ENCODE results near the gene PTPRG. TPM values are rescaled to one million over a fixed set of nuclear protein-coding genes. Genes with fewer than 3 reads are reported as not detected.

The PTPRG gene
- total RNA-seq, 1 experiment from 2014 or later: 11.7 TPM

- H3K4me3 ChIP-seq (ENCODE audit: low read depth, low read length, poor library complexity, severe bottlenecking): no peak overlapping the region
- no peaks in the 10 kb centered on the region for H3K9me3 ChIP-seq (ENCODE audit: low read depth, low read length, poor library complexity, severe bottlenecking)
- POLR2A ChIA-PET (ENCODE audit: low non-redundant PET): no interaction called here
- H3K4me1 ChIP-seq (ENCODE audit: insufficient read depth, low read length, poor library complexity, severe bottlenecking): no peaks in the 10 kb centered on the region
- CTCF ChIA-PET: interaction anchor here (0.7 kb wide), 1 partner anchor 34 kb away, joined by 4 read pairs; no protein-coding TSS in a partner anchor
- intact Hi-C loops (cut with micrococcal nuclease; ENCODE audit: unreplicated experiment): no loop called here
- H3K27me3 ChIP-seq (replicated peaks; ENCODE audit: insufficient read depth, low read depth, low read length, poor library complexity): no peaks in the 10 kb centered on the region
- no peaks in the 10 kb centered on the region for H3K36me3 ChIP-seq (ENCODE audit: insufficient read depth, low read length, poor library complexity, severe bottlenecking)
- DNase-seq (ENCODE audit: low spot score): no peak
- no peak for TF ChIP-seq EZH2 (IDR thresholded peaks at IDR 0.05; ENCODE audit: borderline replicate concordance, low read depth, low read length, poor library complexity, severe bottlenecking)
- TF ChIP-seq, protein P1, sequence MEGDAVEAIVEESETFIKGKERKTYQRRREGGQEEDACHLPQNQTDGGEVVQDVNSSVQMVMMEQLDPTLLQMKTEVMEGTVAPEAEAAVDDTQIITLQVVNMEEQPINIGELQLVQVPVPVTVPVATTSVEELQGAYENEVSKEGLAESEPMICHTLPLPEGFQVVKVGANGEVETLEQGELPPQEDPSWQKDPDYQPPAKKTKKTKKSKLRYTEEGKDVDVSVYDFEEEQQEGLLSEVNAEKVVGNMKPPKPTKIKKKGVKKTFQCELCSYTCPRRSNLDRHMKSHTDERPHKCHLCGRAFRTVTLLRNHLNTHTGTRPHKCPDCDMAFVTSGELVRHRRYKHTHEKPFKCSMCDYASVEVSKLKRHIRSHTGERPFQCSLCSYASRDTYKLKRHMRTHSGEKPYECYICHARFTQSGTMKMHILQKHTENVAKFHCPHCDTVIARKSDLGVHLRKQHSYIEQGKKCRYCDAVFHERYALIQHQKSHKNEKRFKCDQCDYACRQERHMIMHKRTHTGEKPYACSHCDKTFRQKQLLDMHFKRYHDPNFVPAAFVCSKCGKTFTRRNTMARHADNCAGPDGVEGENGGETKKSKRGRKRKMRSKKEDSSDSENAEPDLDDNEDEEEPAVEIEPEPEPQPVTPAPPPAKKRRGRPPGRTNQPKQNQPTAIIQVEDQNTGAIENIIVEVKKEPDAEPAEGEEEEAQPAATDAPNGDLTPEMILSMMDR (conservative IDR thresholded peaks at IDR 0.05; ENCODE audit: low read depth, low read length): no peak
- no peak overlapping the region for H3K27ac ChIP-seq (ENCODE audit: low read depth, low read length, poor library complexity, severe bottlenecking)
- BruUV-seq (replicated peaks): no TSS peak
Observed at GRCh38 chr3:62019906-62020305, 458.5 kb downstream of the PTPRG start.

GRCh38 chr3:62020706-62021105 is 459.3 kb downstream of the PTPRG start:
- no peak for DNase-seq (ENCODE audit: low spot score)
- Histone ChIP-seq H3K27ac (ENCODE audit: low read depth, low read length, poor library complexity, severe bottlenecking) (no peak overlapping the region), H3K4me3 (ENCODE audit: low read depth, low read length, poor library complexity, severe bottlenecking) (no peak overlapping the region), H3K9me3 (ENCODE audit: low read depth, low read length, poor library complexity, severe bottlenecking) (no peaks in the 10 kb centered on the region), H3K4me1 (ENCODE audit: insufficient read depth, low read length, poor library complexity, severe bottlenecking) (no peaks in the 10 kb centered on the region), H3K36me3 (ENCODE audit: insufficient read depth, low read length, poor library complexity, severe bottlenecking) (no peaks in the 10 kb centered on the region), H3K27me3 (replicated peaks; ENCODE audit: insufficient read depth, low read depth, low read length, poor library complexity) (no peaks in the 10 kb centered on the region)
- TF ChIP-seq, protein P1 (conservative IDR thresholded peaks at IDR 0.05; ENCODE audit: low read depth, low read length): no peak
- BruUV-seq (replicated peaks): no TSS peak
- intact Hi-C loops (cut with micrococcal nuclease; ENCODE audit: unreplicated experiment): no loop called here
- ChIA-PET POLR2A (ENCODE audit: low non-redundant PET) (no interaction called here), CTCF (no interaction called here)

DNA sequence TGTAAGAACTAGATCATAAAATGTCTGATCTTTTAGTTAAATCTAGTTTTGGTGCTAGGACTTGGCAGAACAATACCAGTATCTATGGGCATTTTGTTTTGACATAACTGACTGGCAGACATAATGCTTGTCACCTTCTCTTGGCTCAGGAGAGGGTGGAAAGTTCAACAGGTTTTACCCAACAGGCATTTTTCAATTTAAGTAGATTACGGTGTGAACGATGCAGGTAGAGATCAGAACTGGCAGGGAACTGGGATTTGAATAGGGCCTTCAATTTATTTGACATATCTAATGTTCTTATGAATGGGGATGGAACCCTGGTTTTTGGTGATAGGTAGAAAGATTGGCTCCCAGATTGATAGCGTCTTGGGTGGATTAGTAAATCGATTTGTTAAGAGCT is 460.9 kb downstream of the PTPRG start:
- no peak overlapping the region for H3K27ac ChIP-seq (ENCODE audit: low read depth, low read length, poor library complexity, severe bottlenecking)
- no peaks in the 10 kb centered on the region for H3K4me1 ChIP-seq (ENCODE audit: insufficient read depth, low read length, poor library complexity, severe bottlenecking)
- CTCF ChIA-PET: no interaction called here
- BruUV-seq (replicated peaks): no TSS peak
- intact Hi-C loops (cut with micrococcal nuclease; ENCODE audit: unreplicated experiment): no loop called here
- no peaks in the 10 kb centered on the region for H3K27me3 ChIP-seq (replicated peaks; ENCODE audit: insufficient read depth, low read depth, low read length, poor library complexity)
- POLR2A ChIA-PET (ENCODE audit: low non-redundant PET): no interaction called here
- TF ChIP-seq, protein P1 (conservative IDR thresholded peaks at IDR 0.05; ENCODE audit: low read depth, low read length): no peak
- TF ChIP-seq EZH2 (IDR thresholded peaks at IDR 0.05; ENCODE audit: borderline replicate concordance, low read depth, low read length, poor library complexity, severe bottlenecking): no peak
- H3K4me3 ChIP-seq (ENCODE audit: low read depth, low read length, poor library complexity, severe bottlenecking): no peak overlapping the region
- no peaks in the 10 kb centered on the region for H3K9me3 ChIP-seq (ENCODE audit: low read depth, low read length, poor library complexity, severe bottlenecking)
- no peaks in the 10 kb centered on the region for H3K36me3 ChIP-seq (ENCODE audit: insufficient read depth, low read length, poor library complexity, severe bottlenecking)
- no peak for DNase-seq (ENCODE audit: low spot score)
